ENCODE data around the gene CDC42BPA.
"Not testable (repeated sequence)": the region's sequence is repeated elsewhere in the genome, so short reads cannot be mapped to it uniquely, and the experiment has no call there.

CDC42BPA gene

GRCh38 chr1:227253065-227253464, 65.2 kb downstream of the CDC42BPA start:
- DNase-seq = no peak

- no peak for DNase-seq
Measured at GRCh38 chr1:227245613-227246320, 72.5 kb downstream of the CDC42BPA start.

DNA sequence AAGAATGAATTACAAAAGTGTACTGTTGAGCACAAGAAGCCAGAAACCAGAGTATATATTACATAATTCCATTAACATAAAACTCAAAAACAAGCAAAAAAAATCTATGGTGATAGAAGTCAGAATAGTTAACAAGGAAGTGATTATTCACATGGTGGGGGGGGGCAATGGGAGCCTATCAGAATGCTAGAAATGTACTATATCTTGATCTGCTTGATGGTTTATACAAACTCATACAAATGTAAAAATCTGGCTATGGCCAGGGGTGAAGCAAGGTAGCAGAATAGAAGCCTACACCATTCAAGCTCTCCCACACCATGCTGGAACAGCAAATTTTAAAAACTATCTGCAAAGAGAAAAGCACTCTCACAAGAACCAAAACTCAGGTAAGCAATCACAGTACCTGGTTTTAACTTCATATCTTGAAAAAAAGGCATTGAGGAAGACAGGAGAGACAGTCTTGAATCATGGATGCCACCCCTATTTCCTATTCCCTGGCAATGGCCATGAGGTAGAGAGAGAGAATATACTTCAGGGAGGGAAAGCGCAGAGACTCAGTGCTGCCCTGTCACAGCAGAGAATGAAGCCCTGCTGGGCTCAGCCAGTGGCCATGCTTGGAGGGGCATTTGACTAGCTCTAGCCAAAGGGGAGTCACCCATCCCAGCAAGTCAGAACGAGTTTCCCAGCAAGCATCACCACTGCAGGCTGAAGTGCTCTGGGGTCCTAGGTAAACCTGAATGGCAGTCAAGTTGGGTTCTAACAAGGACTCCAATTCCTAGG, 73.8 kb downstream of the CDC42BPA start:
- DNase-seq = no peak

DNA sequence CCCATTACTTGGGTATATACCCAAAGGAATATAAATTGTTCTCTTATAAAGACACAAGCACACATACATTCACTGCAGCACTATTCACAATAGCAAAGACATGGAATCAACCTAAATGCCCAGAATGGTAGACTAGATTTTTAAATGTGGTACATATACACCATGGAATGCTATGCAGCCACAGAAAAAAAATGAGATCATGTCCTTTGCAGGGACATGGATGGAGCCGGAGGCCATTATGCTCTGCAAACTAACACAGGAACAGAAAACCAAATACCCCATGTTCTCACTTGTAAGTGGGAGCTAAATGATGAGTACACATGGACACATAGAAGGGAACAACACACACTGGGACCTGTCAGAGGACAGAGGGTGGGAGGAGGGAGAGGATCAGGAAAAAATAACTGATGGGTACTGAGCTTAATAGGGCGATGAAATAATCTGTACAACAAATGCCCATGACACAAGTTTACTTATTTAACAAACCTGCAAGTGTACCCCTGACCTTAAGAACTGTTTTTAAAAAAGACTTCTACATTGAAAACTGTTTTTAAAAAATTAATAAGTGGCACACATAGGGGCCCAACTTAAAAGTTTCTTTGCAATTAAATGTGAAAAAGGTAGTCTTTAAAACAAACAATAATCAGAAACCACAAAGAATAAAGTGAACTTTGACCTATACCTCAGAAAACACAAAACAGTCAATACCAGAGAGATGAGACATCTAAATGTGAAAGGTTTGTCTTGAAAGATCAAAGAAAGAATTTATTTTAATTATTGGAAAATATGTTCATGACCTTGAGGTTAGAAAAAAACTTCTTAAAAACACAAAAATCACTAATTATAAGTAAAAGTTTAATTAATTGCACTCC, 75.2 kb downstream of the CDC42BPA start:
- DNase-seq = no peak

DNA sequence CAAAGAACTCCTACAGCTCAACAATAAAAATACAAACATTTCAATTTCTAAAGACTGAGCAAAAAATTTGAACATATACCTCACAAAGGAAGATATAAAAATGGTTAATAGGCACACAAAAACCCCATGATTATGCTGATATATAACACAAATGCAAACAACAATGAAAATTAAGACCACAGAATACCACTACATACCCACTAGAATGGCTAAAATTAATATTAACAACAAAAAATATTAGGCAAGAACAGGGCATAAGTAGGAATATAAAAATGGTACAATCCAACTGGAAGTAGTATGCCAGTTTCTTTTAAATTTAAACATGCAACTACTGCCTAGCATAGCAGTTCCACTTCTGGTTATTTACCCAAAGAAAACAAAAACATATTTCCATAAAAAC, 77.3 kb downstream of the CDC42BPA start:
- DNase-seq = no peak

GRCh38 chr1:227234998-227235405, 83.3 kb downstream of the CDC42BPA start:
- peak; percentile 25 for DNase-seq

DNA sequence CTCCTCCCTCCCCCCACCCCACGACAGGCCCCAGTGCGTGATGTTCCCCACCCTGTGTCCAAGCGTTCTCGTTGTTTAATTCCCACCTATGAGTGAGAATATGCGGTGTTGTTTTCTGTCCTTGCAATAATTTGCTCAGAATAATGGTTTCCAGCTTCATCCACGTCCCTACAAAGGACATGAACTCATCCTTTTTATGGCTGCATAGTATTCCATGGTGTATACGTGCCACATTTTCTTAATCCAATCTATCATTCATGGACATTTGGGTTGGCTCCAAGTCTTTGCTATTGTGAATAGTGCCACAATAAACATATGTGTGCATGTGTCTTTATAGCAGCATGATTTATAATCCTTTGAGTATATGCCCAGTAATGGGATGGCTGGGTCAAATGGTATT, 87.2 kb downstream of the CDC42BPA start:
- DNase-seq = not testable (repeated sequence)

DNA sequence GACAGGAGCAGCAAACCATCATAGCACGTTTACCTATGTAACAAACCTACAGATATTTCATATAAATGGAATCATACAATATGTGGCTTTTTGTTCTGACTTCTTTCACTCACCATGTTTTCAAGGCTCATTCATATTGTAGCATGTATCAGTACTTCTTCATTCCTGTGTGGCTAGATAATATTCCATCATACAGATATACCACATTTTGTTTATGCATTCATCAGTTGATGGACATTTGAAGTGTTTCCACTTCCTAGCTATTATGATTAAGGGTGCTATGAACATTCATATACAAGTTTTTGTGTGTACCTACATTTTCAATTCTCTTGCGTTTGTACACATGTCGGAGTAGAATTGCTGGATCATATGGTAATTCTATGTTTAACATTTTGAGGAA, 90.1 kb downstream of the CDC42BPA start:
- DNase-seq = no peak

- DNase-seq = no peak
Measured at GRCh38 chr1:227227761-227228160, 90.5 kb downstream of the CDC42BPA start.

DNA sequence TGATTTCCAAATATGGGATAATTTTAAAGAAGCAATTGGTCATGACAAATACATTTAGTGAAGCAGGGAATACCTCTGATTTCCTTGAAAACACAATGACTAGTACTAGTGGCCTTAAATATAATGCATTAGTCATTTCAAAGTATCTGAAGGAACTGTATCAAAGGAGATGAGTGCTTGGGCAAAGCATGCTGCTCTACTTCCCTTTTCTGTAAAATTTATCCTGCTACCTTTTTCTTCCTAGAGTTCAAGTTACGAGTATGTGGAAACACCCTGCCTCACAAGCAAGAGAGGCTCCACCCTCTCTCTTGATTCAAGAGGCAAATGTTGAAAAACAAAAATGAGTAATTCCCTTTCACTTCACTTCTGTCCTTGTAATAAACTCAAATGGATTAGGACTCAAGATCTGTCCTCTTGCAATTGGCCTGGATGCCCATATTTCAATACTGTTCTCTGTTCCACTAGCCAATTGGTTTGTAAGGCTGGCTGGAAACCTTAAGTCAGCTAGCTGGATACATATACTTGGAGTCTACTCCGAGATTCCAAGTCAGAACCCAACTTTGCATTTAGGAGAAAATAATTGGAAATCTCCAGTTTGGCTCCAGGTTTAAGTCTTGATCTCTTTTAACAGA, 92.5 kb downstream of the CDC42BPA start:
- no peak for DNase-seq

DNA sequence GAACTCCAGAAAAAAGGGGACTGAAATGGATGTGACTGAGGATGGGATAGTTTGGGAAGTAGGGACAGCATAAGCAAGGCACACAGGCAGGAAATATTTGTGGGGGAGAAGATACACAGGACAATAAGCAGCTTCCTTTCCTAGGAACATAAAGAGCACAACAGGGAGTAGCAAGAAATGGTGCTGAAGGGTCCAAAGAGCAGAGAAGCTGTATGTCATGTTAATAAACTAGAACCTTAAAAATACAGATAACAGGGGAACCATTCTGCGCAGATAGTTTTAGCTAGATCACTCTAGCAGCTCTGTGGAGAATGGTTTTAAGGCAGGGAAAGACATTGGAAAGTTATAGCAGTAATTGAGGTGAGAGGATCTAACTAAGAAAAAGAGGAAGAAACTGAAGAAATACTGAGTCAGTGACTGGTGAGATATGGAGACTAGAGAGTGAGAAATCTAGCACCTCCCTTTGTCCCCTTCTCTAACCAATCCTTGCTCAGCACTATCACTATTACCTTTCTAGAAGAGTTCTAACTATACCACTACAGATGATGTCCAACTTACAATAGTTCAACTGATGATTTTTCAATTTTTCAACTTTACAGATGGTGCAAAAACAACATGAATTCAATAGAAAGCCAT, 95.0 kb downstream of the CDC42BPA start:
- no peak for DNase-seq

DNA sequence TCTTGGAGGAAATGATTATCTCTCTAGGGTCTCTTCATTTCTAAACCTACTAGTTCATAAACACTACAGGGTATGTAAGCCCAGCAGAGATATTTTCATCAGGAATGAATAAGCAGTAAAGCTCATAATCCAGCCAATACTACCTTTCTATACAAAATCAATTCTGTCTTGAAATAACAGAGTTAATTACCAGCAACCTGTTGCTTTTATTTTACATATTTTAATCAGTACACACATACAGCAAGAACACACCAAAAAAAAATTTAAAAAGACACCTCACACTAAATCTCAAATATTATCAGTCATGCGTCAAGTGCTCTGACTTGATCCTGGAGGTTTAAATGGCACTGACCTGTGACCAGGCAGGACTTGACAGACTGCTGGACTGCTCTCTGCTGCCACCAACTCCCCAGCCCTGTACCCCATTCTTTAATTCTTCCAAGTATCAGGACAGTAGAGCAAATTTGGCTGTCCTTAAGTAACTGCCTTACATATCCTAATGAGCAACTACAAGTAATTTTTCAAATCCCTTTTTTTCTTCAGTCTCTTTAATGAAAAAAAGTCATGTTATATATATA, 98.5 kb downstream of the CDC42BPA start:
- no peak for DNase-seq

- DNase-seq = no peak
Measured at GRCh38 chr1:227218870-227219573, 99.3 kb downstream of the CDC42BPA start.

- no peak for DNase-seq
Measured at GRCh38 chr1:227215863-227216510, 102.3 kb downstream of the CDC42BPA start.

GRCh38 chr1:227214207-227214606, 104.1 kb downstream of the CDC42BPA start:
- DNase-seq = no peak

GRCh38 chr1:227213426-227213825, 104.9 kb downstream of the CDC42BPA start:
- no peak for DNase-seq

DNA sequence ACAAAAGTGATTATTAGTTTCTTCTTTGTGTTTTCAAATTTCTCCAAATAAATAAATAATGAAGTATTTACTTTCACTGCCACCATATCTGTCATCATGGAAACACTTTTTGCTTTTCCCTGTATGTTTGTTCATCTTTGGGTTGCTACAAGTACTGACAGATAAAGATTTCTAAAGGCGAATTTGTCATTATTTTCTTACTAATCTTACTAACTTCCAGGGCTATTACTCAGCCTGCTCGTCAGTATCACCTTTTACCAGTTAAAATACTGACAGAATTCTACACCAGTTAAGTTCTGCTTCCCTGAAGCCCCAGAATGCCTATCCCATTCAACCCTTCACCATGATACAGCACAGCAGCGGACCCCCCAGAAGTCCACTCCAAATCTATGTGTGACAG, 106.1 kb downstream of the CDC42BPA start:
- DNase-seq = no peak

DNA sequence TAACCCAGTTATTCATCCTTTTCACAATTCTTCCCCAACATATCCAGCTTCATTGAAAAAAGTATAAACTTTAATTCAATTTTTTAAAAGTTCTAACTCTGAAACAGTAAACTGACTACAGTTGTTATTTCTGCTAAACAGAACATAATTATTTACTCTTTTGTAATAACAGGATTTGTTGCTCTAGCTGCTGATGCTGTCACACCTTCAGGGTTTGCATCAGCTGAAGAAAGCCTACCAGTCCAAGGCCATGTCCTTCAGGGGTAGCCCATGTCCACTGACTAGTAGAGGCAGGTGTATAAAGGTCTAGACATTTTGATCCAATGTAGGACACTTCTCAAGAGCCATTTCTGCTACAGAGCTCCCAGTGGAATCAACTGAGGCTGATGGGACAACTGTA, 107.7 kb downstream of the CDC42BPA start:
- DNase-seq = no peak

DNA sequence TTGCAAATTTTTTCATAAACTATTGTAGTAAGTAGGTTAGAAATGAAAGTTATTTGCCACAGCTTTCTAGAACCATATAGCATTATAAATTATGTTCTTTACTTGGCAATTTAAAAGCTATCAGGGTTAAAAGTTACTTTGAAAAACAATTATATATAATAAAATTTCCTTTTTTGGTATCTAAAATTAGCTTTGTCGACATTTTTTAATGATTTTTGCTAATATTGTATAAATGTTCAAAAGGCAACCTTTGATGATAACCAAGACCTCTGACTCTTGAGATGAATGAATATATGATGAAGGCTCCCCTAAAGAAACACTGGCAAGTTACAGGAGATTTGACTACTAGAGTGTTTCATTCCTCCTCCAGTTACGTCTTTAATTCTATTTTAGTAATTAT, 121.2 kb downstream of the CDC42BPA start:
- DNase-seq = no peak

DNA sequence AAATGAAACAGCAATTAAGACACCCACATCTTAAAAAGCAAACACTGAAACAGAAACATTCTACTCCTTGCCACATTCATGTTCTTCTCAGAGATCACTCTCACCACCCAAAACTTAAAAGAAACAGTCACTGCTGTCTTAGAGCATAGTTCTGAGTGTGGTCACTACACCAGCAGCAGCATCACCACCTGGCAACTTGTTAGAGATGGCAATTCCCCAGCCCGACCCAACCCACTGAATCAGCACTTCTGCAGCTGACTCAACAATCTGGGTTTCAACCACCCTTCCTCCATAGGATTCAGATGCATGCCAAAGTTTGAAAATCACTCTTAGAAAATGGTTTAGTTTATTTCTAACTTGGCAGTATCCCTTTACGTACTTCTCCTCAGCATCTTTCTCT, 126.1 kb downstream of the CDC42BPA start:
- peak; percentile 61 for DNase-seq

DNA sequence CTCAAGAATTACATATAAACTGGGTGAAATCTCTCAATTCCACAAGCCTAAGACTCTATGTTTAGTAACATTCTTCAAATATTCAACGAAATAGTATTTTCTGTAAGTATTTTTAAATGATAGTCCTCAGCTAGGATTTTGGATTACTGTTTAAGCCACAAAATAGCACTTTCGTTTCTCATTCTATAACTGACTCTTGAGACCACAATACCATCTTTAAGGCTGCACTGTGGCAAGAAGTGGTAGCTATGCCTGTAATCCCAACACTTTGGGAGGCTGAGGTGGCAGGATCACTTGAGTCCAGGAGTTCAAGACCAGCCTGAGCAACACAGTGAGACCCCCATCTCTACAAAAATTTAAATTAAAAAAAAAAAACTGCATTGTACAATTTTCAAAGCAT, 126.7 kb downstream of the CDC42BPA start:
- peak; percentile 32 for DNase-seq
